ENCODE results near the gene IGFBP1. TPM values are rescaled to one million over a fixed set of nuclear protein-coding genes. Genes with fewer than 3 reads are reported as not detected.

Gene IGFBP1
- total RNA-seq (2011; cell fraction: chromatin; rRNA removed; ENCODE audit: low replicate concordance) = not detected in 2 replicates
- not detected in 2 replicates for total RNA-seq (2011; cell fraction: nucleolus; rRNA removed)
- not detected in 2 replicates for total RNA-seq (2011; cell fraction: nucleoplasm; rRNA removed)
- not detected in 2 replicates for total RNA-seq (2014; rRNA removed)
- total RNA-seq (2014; rRNA removed; fragmentation: Illumina TruSeq; extraction: Trizol) = not detected in 2 replicates
- total RNA-seq (2015; rRNA removed; fragmentation: Illumina TruSeq; extraction: Trizol) = not detected in 2 replicates
- 0.13 TPM in 1 of 2 replicates, not detected in the other for total RNA-seq (2021)
- polyA plus RNA-seq (2011; rRNA removed) = not detected in 2 replicates
- not detected in 2 replicates for polyA plus RNA-seq (2011; cell fraction: cytosol; rRNA removed)
- not detected in 2 replicates for polyA plus RNA-seq (2011; cell fraction: nucleus; rRNA removed)
- polyA plus RNA-seq (2012) = not detected in 2 replicates
- not detected in 2 replicates for polyA plus RNA-seq (2014; fragmentation: Illumina TruSeq; extraction: Trizol)
- polyA plus RNA-seq (2014; fragmentation: Nextera tagmentation; extraction: Ambion mirVana) = not detected
- polyA plus RNA-seq (2014; rRNA removed) = not detected in 2 replicates
- polyA minus RNA-seq (2011; rRNA and poly(A)+ RNA removed) = not detected in 2 replicates
- 3.7 TPM in 1 of 2 replicates, not detected in the other for polyA minus RNA-seq (2011; cell fraction: cytosol; rRNA and poly(A)+ RNA removed)
- not detected in 2 replicates for polyA minus RNA-seq (2011; cell fraction: nucleus; rRNA and poly(A)+ RNA removed)
- not detected for Bru-seq, nascent RNA
- not detected for BruChase-seq, experiment 1, labeled RNA remaining after a 2-hour chase
- BruChase-seq, experiment 2, labeled RNA remaining after a 6-hour chase = not detected
- long read RNA-seq, experiment 1 = 0 reads
- long read RNA-seq, experiment 2 = 0 reads
- long read RNA-seq, experiment 3 = 0 reads

DNA sequence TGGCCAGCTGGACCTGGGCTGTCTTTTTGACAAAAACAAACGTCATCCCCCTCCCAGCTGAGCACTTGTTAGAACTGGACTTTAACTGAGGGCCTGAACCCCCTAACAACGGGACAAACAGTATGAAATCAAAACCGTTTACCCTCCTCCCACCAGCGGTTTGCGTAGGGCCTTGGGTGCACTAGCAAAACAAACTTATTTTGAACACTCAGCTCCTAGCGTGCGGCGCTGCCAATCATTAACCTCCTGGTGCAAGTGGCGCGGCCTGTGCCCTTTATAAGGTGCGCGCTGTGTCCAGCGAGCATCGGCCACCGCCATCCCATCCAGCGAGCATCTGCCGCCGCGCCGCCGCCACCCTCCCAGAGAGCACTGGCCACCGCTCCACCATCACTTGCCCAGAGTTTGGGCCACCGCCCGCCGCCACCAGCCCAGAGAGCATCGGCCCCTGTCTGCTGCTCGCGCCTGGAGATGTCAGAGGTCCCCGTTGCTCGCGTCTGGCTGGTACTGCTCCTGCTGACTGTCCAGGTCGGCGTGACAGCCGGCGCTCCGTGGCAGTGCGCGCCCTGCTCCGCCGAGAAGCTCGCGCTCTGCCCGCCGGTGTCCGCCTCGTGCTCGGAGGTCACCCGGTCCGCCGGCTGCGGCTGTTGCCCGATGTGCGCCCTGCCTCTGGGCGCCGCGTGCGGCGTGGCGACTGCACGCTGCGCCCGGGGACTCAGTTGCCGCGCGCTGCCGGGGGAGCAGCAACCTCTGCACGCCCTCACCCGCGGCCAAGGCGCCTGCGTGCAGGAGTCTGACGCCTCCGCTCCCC is at the start of gene IGFBP1:
TSS of gene IGFBP1 (plus strand) at position 304 of the 808 bp plus-strand sequence. CDS start at position 469, 165 bp downstream.
- Histone ChIP-seq H3K27me3 (ENCODE audit: control insufficient read depth in 2 of 2, insufficient read depth in 2 of 2, low read length in 2 of 2) (peaks cover 7 to 38% of the 10 kb centered on the region in 2 experiments; a peak in 4 of 5 replicates), H3K4me2 (ENCODE audit: insufficient read depth, low read length) (no peak within 1 kb of the TSS), H3K4me1 (replicated peaks in 1 of 2; ENCODE audit: control insufficient read depth in 2 of 2, insufficient read depth in 2 of 2, low read length in 2 of 2) (peaks cover 0 to 6% of the 10 kb centered on the region in 2 experiments; a peak in 2 of 5 replicates), H3K4me3 (no peak within 1 kb of the TSS), H4K20me1 (replicated peaks; ENCODE audit: control insufficient read depth, insufficient read depth, low read length) (no peaks in the 10 kb centered on the region), H2AFZ (ENCODE audit: low read depth, low read length) (no peak within 1 kb of the TSS), H3K9me3 (replicated peaks; ENCODE audit: control insufficient read depth, insufficient read depth, low read depth, low read length) (no peaks in the 10 kb centered on the region), H3K79me2 (ENCODE audit: control insufficient read depth, insufficient read depth, low read length) (no peaks in the 10 kb centered on the region), H3K27ac (ENCODE audit: extremely low read depth, low read depth, low read length) (no peak within 1 kb of the TSS), H3K9ac (ENCODE audit: insufficient read depth in 1 of 2, low read depth in 2 of 2, low read length in 2 of 2) (no peak within 1 kb of the TSS), H3K36me3 (ENCODE audit: control insufficient read depth, insufficient read depth, low read length) (no peaks in the 10 kb centered on the region), H3K9me1 (ENCODE audit: control insufficient read depth, insufficient read depth, low read length) (no peaks in the 10 kb centered on the region)
- intact Hi-C loops (cut with micrococcal nuclease) (no loop called here), in situ Hi-C loops (cut with MboI) (no loop called here)
- ChIA-PET POLR2A (no interaction called here), CTCF (ENCODE audit: low intra/inter-chr PET ratio) (no interaction called here)
- FAIRE-seq (no peak), DNase-seq (ENCODE audit: extremely low read depth in 1 of 4, low spot score in 3 of 4) (no peak), ATAC-seq (no peak)
- WGBS (ENCODE audit: insufficient coverage, low coverage, missing lambda C conversion rate) = 4% methylated on average over 40 of the region's 73 CpGs
- BruUV-seq (replicated peaks) = no TSS peak
- TF ChIP-seq, protein P1, sequence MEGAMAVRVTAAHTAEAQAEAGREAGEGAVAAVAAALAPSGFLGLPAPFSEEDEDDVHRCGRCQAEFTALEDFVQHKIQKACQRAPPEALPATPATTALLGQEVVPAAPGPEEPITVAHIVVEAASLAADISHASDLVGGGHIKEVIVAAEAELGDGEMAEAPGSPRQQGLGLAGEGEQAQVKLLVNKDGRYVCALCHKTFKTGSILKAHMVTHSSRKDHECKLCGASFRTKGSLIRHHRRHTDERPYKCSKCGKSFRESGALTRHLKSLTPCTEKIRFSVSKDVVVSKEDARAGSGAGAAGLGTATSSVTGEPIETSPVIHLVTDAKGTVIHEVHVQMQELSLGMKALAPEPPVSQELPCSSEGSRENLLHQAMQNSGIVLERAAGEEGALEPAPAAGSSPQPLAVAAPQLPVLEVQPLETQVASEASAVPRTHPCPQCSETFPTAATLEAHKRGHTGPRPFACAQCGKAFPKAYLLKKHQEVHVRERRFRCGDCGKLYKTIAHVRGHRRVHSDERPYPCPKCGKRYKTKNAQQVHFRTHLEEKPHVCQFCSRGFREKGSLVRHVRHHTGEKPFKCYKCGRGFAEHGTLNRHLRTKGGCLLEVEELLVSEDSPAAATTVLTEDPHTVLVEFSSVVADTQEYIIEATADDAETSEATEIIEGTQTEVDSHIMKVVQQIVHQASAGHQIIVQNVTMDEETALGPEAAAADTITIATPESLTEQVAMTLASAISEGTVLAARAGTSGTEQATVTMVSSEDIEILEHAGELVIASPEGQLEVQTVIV (CRISPR knock-in tag; IDR thresholded peaks at IDR 0.05; ENCODE audit: borderline replicate concordance) = no peak
- TF ChIP-seq SIX5 (IDR thresholded peaks at IDR 0.05; ENCODE audit: borderline replicate concordance in 1 of 2, insufficient read depth in 1 of 2, low read depth in 1 of 2, low read length in 2 of 2) (no peak), ZNF76 (CRISPR knock-in tag; IDR thresholded peaks at IDR 0.05; ENCODE audit: borderline replicate concordance) (no peak), TAF7 (tag; IDR thresholded peaks at IDR 0.05) (no peak), ARID2 (IDR thresholded peaks at IDR 0.05) (no peak), TCF3 (CRISPR knock-in tag; IDR thresholded peaks at IDR 0.05) (no peak), IFI16 (CRISPR knock-in tag; IDR thresholded peaks at IDR 0.05) (no peak)
- TF ChIP-seq, protein P2, sequence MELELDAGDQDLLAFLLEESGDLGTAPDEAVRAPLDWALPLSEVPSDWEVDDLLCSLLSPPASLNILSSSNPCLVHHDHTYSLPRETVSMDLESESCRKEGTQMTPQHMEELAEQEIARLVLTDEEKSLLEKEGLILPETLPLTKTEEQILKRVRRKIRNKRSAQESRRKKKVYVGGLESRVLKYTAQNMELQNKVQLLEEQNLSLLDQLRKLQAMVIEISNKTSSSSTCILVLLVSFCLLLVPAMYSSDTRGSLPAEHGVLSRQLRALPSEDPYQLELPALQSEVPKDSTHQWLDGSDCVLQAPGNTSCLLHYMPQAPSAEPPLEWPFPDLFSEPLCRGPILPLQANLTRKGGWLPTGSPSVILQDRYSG (tag; conservative IDR thresholded peaks at IDR 0.05; ENCODE audit: low read depth) = no peak
- TF ChIP-seq, protein P3, sequence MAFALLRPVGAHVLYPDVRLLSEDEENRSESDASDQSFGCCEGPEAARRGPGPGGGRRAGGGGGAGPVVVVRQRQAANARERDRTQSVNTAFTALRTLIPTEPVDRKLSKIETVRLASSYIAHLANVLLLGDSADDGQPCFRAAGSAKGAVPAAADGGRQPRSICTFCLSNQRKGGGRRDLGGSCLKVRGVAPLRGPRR (CRISPR knock-in tag; IDR thresholded peaks at IDR 0.05) = no peak
- TF ChIP-seq, protein P4, sequence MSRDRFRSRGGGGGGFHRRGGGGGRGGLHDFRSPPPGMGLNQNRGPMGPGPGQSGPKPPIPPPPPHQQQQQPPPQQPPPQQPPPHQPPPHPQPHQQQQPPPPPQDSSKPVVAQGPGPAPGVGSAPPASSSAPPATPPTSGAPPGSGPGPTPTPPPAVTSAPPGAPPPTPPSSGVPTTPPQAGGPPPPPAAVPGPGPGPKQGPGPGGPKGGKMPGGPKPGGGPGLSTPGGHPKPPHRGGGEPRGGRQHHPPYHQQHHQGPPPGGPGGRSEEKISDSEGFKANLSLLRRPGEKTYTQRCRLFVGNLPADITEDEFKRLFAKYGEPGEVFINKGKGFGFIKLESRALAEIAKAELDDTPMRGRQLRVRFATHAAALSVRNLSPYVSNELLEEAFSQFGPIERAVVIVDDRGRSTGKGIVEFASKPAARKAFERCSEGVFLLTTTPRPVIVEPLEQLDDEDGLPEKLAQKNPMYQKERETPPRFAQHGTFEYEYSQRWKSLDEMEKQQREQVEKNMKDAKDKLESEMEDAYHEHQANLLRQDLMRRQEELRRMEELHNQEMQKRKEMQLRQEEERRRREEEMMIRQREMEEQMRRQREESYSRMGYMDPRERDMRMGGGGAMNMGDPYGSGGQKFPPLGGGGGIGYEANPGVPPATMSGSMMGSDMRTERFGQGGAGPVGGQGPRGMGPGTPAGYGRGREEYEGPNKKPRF (IDR thresholded peaks at IDR 0.05; ENCODE audit: low read depth, low read length) = no peak

All from K562 (cell line).